ENCODE measurements around the gene APOL2. TPM values are rescaled to one million over a fixed set of nuclear protein-coding genes. Genes with fewer than 3 reads are reported as not detected.
"Not testable (repeated sequence)": the region's sequence is repeated elsewhere in the genome, so short reads cannot be mapped to it uniquely, and the experiment has no call there.

APOL2 gene
- total RNA-seq, 1 donor from 2014 or later, result 26.5 TPM

- not testable (repeated sequence) for DNase-seq (ENCODE audit: low spot score)
Observed at GRCh38 chr22:36201025-36201424, 38.3 kb downstream of the APOL2 start.

DNA sequence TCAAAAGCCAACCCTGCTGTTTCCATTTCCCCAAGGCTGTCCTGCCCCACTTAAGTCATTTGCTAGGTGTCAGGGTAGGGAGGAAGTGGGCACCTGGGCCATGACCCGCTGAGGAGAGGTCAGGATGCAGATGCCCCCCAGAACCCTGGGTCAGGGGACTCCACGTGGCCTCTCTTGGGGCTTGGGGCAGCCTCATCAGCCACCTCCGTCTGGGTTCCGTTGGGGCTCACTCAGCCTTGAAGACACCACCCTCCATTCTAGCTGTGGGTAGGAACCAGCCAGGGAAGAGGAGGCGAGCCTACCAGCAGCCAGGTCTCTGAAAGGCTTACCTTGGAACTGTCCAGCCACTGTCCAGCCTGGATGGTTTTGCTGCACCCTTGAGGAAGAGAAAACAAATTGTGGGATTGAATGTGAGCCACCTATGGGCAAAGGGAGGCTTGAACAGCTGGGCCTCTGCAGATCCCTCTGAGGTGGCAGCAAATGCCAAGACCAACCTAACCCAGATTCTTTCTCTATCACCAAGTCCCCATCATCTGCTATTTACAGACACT lies 40.3 kb downstream of the APOL2 start:
- DNase-seq (ENCODE audit: low spot score), result no peak

GRCh38 chr22:36198536-36198935 lies 40.8 kb downstream of the APOL2 start:
- DNase-seq (ENCODE audit: low spot score), result no peak

DNA sequence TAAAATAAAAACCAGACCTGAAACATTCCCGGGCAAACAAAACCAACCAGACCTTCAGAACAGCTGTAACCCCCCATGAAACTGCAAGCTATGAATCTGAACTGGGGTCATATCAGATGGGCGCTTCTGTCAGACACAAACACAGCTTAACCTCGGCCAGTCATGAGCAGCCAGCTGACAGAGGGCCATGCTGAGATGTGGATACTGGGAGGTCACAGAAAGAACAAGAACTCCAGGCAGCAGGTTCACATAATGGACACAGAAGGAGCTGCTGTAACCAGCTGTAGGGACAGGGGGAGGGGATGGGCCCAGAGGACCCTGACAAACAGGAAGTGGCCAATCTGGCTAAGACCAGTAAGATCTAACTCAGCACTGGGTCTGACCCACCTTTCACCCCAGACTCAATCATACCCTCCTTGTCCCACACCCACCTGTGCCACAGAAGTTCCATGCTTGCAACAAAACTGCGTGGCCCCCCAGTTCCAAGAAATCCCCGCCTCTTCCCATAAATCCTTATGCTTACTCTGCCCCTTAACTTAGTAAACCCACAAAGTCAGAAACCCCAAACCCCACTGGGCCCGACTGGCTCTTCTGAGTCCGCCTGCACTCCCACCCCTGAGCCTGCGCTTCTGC lies 41.7 kb downstream of the APOL2 start:
- no peak for DNase-seq (ENCODE audit: low spot score)

DNA sequence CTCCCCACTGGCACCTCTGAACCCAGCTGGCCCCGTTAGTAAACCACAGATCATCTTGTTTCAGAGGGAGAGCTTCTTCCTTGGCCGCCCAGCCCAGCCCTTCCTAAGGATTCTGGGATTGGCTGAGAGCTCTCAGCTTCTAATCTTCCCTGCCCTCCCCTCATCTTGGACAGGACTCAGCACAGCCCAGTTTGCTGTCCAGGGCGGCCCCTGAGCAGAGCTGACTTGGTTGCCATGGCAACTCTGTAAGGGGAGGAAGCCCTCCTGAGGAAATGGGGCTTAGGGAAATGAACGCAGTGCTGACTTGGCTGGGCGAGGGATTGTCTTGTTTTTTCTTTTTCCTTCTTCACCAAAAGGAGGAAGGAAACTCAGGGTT lies 42.3 kb downstream of the APOL2 start:
- DNase-seq (ENCODE audit: low spot score), result peak; percentile 99

- peak; percentile 46 for DNase-seq (ENCODE audit: low spot score)
Observed at GRCh38 chr22:36196254-36197064, 42.9 kb downstream of the APOL2 start.

- peak; percentile 91 for DNase-seq (ENCODE audit: low spot score)
Observed at GRCh38 chr22:36194971-36195370, 44.4 kb downstream of the APOL2 start.

- DNase-seq (ENCODE audit: low spot score), result no peak
Observed at GRCh38 chr22:36194385-36194784, 44.9 kb downstream of the APOL2 start.

DNA sequence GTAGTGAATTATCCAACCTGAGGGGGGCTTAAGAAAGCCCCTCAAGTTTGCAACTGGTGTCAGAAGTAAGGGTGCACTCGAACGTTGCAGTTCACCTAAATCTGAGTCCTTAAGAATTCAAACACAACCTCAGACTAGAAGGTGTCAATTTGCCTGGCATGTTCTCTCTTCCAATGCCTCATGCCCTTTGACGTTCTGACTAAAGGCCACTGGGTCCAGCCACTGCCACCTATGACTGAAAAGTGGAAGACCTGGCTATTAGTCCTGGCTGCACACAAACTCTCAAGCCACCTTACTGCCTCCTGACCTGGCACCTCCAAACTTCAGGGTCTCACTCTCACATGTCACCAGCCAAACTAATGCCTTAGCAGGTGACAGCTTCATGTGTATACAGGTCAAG lies 45.8 kb downstream of the APOL2 start:
- no peak for DNase-seq (ENCODE audit: low spot score)

DNA sequence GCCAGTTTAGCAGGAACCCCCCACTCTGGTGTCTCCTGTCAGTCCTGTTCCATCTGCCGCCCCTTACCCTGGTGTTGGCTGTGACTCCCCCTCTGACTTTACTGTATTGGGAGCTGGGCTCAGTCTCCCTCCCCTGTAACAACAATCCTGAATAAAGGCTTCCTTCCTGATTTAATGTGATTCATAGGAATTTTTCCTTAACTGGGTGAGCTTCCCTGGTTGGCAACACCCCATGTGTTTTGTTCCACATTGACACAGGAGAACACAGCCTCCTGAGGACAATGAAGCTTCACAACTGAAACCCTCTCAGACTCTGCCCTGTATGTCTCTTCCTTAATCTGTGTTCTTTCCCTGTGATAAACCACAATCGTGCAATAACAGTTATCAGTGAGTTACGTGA lies 46.2 kb downstream of the APOL2 start:
- no peak for DNase-seq (ENCODE audit: low spot score)

DNA sequence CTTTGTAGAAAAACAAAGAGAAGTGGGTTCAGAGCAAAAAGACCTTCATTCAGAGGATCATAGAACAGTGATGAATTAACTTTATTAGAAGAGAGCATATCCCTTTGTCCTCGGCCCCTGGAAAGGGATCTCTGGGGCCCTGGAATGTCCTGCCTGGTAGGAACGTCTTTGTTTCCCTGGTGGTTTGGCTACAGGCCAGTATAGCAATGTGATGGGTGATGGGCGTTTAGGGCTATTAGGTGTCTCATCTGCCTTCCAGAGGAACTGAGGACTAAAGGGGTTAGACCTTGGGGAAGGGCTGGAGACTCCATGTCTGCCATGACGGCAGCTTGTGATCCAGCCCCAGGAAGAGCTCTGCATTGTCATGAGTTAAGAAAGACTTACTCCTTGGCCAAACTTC lies 46.8 kb downstream of the APOL2 start:
- DNase-seq (ENCODE audit: low spot score), result no peak

- DNase-seq (ENCODE audit: low spot score), result no peak
Observed at GRCh38 chr22:36191106-36191836, 48.1 kb downstream of the APOL2 start.

DNA sequence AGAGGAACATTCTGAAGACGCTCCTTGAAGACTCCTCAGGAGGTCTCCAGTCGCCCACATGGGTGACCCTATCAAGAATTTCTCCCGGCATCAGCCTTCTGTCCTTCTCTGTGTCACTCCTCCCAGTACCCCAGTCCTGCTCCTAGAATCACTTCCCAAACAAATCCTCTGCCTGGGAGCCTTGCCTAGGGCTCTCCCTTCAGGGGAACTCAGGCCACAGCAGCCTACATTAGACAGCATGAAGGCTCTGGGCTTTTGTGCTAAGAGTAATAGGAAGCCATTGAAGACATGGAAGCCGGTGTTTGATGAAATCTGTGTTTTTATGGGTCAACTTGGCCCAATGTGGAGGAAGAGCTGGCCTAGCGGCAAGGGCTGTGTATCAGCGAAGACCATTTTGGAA lies 51.5 kb downstream of the APOL2 start:
- DNase-seq (ENCODE audit: low spot score), result not testable (repeated sequence)

- no peak for DNase-seq (ENCODE audit: low spot score)
Observed at GRCh38 chr22:36185828-36186624, 53.3 kb downstream of the APOL2 start.

DNA sequence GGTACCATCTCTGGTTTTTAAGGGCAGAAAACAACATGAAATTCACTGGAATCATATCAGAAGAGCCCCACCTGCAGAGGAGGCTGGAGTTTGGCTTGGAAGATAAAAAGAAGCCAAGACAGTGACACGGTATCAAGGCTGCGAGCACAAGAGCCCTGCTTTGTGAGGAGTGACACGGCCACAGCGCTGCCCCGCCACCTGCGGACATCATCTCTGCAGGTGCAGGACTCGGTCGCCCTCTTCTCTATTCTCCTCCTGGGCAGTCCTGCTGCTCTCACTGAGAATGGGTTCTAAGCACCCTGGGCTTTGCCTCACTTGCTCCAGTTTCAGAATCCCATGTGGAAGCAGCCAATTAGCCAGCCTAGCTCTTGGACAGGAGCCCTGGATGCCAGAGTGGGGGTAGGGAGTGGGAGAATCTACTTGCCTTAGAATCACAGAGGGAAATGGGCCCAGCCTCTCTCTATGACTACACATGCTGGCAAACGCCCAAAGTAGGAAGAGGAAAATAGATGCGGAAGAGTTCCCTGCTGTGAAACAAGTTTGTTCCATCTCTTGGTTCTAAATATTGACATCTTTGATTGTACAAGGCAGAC lies 54.8 kb downstream of the APOL2 start:
- DNase-seq (ENCODE audit: low spot score), result peak; percentile 40

- DNase-seq (ENCODE audit: low spot score), result no peak
Observed at GRCh38 chr22:36183446-36183845, 55.9 kb downstream of the APOL2 start.

- no peak for DNase-seq (ENCODE audit: low spot score)
Observed at GRCh38 chr22:36182857-36183256, 56.5 kb downstream of the APOL2 start.

DNA sequence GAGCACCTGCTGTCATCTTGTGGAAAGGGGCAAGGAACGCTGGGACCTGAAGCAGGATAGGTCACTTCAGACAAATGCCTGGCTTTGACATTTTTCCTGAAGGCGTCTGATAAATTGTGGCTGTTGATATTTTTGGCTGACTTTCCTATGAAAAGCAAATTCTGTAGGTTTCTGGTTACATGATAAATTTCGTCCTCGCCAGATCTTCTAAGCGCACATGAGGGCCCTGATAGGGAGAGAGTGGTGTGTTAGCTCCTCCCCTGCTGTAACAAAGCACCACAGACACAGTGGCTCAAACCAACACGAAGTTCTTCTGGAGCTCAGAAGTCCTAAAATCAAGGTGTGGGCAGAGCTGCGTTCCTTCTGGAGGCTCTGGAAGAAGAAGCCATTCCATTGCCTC lies 57.3 kb downstream of the APOL2 start:
- DNase-seq (ENCODE audit: low spot score), result no peak

GRCh38 chr22:36180928-36181327 lies 58.4 kb downstream of the APOL2 start:
- no peak for DNase-seq (ENCODE audit: low spot score)

- peak; percentile 63 for DNase-seq (ENCODE audit: low spot score)
Observed at GRCh38 chr22:36180038-36180880, 59.1 kb downstream of the APOL2 start.
